ENCODE results near the gene NPHS2.
"Not testable (repeated sequence)": the region's sequence is repeated elsewhere in the genome, so short reads cannot be mapped to it uniquely, and the experiment has no call there.

NPHS2 gene

DNA sequence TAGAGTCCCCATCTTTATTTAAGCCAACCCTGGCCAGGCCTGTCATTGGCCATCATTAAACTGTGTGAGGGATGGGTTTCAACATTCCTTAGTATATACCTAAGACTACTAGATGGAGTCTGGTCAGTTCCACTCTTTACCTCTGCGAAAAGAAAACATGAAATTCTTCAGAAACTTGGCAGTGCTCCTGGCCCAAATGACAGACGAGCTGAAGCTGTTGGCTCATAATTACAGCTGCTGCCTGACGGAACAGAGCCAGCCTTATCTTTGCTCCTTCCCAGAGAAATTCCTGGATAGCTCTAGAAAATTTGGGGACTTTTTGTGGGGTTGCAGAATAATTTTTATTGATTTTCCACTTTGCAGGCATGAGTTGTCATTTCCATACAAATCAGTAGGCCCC, 30.4 kb downstream of the NPHS2 start:
- DNase-seq = no peak

DNA sequence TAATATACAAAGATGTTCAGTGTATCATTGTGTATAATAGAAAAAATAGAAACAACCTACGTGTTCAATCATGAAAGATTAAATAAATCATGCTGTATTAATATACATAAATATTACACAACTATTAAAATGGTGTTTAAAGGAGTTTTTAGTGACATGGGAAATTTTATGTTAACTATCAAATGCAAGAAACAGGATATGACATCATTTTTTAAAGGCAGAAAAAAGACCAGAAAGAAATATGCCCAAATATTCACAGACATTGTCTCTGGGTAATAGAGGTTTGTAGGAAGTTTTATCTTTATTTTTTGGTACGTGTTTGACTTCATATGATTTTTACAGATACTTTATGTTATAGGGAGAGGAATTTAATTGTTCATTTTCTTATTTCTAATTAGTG, 34.0 kb downstream of the NPHS2 start:
- no peak for DNase-seq

DNA sequence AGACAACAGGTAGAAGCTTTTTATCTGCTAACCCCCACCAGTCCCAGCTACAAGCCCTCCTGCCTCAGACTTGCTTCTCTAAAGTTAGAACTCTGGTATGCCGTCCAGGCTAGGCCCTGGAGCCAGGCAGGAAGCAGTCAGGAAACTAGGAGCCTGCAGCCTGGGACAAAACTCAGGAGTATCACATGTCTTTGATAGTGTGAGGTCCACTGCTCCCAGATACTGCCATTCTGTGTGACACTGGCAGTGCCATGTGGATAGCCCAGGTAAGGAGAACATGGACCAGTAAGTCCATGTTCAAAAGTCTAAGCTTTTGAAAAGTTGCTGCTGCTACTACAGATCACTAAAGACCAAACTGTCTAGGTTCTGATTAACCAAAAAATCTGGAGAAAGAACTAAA, 45.4 kb downstream of the NPHS2 start:
- DNase-seq = no peak

DNA sequence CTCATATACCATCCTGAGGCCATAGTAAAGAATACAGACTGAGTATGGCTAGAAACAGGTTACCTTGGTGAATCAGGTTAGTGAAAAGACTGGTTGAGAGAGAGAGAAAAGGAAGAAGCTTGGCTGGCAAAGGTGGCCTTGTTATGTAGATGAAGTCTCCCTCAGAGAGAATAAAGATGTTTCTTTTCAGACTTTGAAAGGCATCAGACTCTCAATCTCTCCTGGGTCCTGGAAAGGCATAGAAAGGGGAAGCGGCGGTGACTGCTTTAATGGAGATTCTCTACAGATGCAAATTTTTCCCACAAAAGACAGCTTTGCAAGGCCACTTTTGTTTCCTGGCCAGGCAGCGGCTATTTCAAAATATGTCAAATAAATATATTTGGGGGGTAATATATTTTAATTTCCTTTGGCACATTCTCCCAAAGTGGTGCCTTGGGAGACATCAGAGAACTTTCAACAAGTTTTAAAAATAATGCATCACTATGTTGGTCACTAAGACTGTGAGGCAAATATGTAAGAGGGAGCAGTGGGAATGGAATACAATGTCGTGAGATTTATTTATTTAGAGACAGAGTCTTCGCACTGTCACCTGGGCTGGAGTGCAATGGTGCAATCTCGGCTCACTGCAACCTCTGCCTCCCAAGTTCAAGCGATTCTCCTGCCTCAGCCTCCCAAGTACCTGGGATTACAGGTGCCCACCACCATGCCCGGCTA, 46.1 kb downstream of the NPHS2 start:
- no peak for DNase-seq

DNA sequence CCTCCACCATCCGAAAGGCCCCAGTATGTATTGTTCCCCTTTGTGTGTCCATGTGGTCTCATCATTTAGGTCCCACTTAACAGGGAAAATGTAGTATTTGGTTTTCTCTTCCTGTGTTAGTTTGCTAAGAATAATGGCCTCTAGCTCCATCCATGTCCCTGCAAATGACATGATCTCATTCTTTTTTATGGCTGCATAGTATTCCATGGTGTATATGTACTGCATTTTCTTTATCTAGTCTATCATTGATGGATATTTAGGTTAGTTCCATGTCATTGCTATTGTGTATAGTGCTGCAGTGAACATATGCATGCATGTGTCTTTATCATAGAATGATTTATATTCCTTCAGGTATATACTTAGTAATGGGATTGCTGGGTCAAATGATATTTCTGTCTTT, 57.2 kb downstream of the NPHS2 start:
- DNase-seq = not testable (repeated sequence)

DNA sequence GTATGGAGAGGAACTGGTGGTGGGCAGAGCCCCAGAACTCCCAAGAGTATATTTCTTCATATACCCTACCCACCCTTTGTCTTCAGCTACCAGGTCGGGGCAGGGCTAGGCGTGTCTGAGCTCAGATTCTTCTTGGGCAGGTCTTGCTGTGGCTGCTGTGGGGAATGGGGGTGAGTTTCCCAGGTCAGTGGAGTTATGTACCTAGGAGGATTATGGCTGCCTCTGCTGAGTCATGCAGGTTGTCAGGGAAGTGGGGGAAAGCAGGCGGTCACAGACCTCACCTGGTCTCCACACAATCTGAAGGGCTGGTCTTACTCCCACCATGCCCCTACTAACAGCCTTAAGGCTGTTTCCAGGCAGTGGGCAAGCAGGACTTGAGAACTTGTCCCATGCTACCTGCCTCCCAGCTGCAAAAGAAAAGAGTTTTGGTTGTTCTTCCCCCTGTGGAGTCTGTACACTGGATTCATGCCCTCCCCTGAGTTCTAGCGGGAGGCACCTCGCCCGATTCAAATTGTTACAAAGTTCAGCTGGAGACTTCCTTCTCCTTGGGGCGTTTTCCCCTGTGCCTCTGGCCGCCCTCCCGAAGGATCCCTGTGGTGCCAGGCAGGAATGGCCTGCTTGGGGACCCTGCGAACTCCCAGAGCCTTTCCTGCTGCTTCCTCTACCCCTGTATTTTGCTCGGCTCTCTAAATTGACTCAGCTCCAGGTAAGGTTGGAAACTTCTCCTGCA, 58.6 kb downstream of the NPHS2 start:
- DNase-seq = no peak

DNA sequence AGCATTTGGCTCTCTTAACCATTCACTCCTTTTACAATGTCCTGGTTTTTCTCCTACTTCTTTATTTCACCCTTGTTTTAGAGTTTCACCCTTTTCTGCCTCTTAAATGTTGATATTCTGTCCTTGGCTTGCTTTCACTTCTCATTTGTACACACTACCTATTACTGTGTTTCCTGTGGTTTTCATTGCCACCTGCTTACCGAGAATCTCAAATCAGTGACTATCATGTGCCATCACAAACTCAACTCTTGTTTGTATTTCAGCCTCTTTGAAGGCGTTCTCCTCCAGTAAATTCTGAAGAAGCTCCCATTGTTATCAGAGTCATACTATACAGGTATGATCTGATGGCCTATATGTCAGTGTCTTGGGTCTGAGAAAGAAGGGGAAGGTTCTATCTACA, 65.7 kb downstream of the NPHS2 start:
- no peak for DNase-seq

DNA sequence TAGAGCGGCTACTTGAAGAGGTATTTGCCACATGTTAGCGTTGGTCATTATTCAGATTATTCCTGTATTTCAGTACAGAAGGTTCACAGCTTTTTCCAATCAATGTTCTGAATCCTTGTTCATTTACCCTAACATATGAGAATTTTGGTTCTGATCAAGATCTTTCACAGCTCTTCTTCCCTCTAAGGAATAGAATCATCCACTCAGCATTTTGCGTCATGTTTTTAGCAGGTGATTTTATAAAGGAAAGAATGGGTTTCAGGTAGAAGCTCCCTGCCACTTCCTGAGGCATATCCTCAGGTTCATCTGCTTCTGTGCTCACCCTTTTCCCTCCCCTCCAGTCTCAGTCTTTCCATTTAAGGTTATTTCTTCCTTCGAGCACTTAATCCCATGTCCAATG, 66.4 kb downstream of the NPHS2 start:
- DNase-seq = no peak

DNA sequence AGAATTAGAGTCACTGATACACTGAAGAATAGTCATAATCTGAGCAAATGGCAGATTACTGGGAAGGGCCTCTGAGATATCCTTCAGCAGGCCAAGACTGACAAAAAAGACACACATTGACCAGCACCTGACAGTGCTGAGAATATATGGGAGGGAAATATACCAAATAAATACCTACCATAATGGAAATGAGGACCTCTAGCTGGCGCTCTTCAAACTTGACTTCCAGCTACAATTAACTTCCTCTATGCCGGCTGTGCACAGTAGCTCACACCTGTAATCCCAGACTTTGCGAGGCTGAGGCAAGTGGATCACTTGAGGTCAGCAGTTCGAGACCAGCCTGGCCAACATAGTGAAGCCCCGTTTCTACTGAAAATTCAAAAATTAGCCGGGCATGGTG, 69.5 kb downstream of the NPHS2 start:
- no peak for DNase-seq

Data from NCI-H1694 (cell line).